Gastrocnemius medialis (tissue), 4 donors: Measurements from ENCODE around the gene ADAM11. TPM values are rescaled to one million over a fixed set of nuclear protein-coding genes. Genes with fewer than 3 reads are reported as not detected.
A peak's percentile ranks its signal among the peaks of the same experiment; 100 is the strongest.

Experiments used
- ATAC-seq, 2 donors: fragments of 150-250 bp; one replicate each; pipeline ENCODE4 v1.9.1; 2016
- DNase-seq, 2 donors: peaks; one replicate each; pipeline ENCODE4 v3.0.0-alpha.2; 2019
- H3K27ac ChIP-seq, 4 donors: fragments of 200-600 bp; sonication (generic); 1 replicate in 1 of 4; 2 replicates in 3 of 4; pipeline ENCODE4 v1.5.1; 2016 to 2018; ENCODE audit warnings: mild to moderate bottlenecking in 2 of 4, moderate library complexity in 1 of 4
- H3K27me3 ChIP-seq, 3 donors: fragments of 200-600 bp; sonication (generic) in 2 of 3; 1 replicate in 1 of 3; 2 replicates in 2 of 3; pipeline versions ENCODE4 v1.5.1 to v1.6.0; 2016 to 2019; ENCODE audit warnings: mild to moderate bottlenecking in 1 of 3, moderate library complexity in 1 of 3
- H3K36me3 ChIP-seq, 2 donors: fragments of 200-600 bp; sonication (generic) in 1 of 2; one replicate each; pipeline ENCODE4 v1.5.1; 2017 to 2018
- H3K4me1 ChIP-seq, 2 donors: fragments of 200-600 bp; sonication (generic) in 1 of 2; one replicate each; pipeline ENCODE4 v1.5.1; 2016 to 2017; ENCODE audit warnings: mild to moderate bottlenecking in 2 of 2
- H3K4me3 ChIP-seq, 4 donors: fragments of 200-600 bp; sonication (generic) in 3 of 4; 1 replicate in 1 of 4; 2 replicates in 3 of 4; pipeline ENCODE4 v1.5.1; 2016 to 2019; ENCODE audit warnings: mild to moderate bottlenecking in 2 of 4
- H3K9me3 ChIP-seq, 3 donors: fragments of 200-600 bp; sonication (generic) in 2 of 3; 1 replicate in 1 of 3; 2 replicates in 2 of 3; pipeline ENCODE4 v1.5.1; 2016 to 2019
- POLR2A ChIP-seq, 2 donors: fragments of 450-650 bp; IDR thresholded peaks; one replicate each; pipeline ENCODE4 v1.6.1; 2017; ENCODE audit warnings: antibody characterized with exemption in 2 of 2, mild to moderate bottlenecking in 2 of 2, moderate library complexity in 2 of 2
- in situ Hi-C, 4 donors: fragments of 200-750 bp; cut with MboI; loops; one replicate each; pipeline versions ENCODE4 v1.15.0 to v1.8.0; 2017; ENCODE audit warnings: low sequenced_read_pairs in 4 of 4
- intact Hi-C: fragments of 100-400 bp; cut with DNase I; formaldehyde crosslinking; loops from one replicate; pipeline ENCODE4 v1.15.1; 2023; ENCODE audit warnings: low total_unique reads
- total RNA-seq, 4 donors: library from RNA; depleted of rRNA; stranded (reverse); fragments of >200 nt; gene quantifications; one replicate each; pipeline versions ENCODE4 v1.1.0 to v1.2.3, GENCODE V29; 2016
- TF ChIP-seq, protein P1 (sequence below), 5 experiments: fragments of 450-650 bp in 3 of 5; fragments of 200-600 bp in 2 of 5; sonication (generic) in 2 of 5; IDR thresholded peaks in 4 of 5; conservative IDR thresholded peaks in 1 of 5; 1 replicate in 4 of 5; 2 replicates in 1 of 5; pipeline ENCODE4 v1.5.1; 2016 to 2019; ENCODE audit warnings: antibody characterized with exemption in 5 of 5, mild to moderate bottlenecking in 3 of 5, moderate library complexity in 3 of 5

ADAM11 gene
- total RNA-seq, 4 donors from 2014 or later, result 0.04 to 0.36 TPM; not detected in 2

DNA sequence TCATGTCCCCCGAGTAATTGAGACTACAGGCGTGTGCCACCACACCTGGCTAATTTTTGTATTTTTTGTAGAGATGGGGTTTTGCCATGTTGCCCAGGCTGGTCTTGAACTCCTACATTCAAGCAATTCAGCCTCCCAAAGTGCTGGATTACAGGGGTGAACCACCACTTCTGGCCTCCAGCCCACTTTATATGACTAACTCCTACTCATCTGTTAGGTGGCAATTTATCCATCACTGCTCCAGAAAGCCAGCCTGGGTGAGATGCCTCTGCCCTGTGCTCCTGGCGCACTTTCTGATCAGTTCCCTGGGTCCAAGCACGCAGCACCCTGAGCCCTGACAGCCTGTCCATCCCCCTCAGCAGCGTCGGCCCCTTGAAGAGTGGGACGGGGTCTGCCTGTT lies 29.4 kb downstream of the ADAM11 start:
- H3K4me1 ChIP-seq, result peaks cover 0 to 15% of the 10 kb centered on the region in 2 donors
- DNase-seq (no peak), ATAC-seq (no peak)
- in situ Hi-C loops, result loop anchor here in 1 of 4 donors (25.0 kb wide), 1 partner anchor 224 kb away; no protein-coding TSS in a partner anchor
- H3K27me3 ChIP-seq, result peaks cover 0 to 10% (median 0%) of the 10 kb centered on the region in 3 donors
- no peak for TF ChIP-seq POLR2A (IDR thresholded peaks at IDR 0.05)
- TF ChIP-seq, protein P1, sequence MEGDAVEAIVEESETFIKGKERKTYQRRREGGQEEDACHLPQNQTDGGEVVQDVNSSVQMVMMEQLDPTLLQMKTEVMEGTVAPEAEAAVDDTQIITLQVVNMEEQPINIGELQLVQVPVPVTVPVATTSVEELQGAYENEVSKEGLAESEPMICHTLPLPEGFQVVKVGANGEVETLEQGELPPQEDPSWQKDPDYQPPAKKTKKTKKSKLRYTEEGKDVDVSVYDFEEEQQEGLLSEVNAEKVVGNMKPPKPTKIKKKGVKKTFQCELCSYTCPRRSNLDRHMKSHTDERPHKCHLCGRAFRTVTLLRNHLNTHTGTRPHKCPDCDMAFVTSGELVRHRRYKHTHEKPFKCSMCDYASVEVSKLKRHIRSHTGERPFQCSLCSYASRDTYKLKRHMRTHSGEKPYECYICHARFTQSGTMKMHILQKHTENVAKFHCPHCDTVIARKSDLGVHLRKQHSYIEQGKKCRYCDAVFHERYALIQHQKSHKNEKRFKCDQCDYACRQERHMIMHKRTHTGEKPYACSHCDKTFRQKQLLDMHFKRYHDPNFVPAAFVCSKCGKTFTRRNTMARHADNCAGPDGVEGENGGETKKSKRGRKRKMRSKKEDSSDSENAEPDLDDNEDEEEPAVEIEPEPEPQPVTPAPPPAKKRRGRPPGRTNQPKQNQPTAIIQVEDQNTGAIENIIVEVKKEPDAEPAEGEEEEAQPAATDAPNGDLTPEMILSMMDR (IDR thresholded peaks at IDR 0.05 in 4 of 5, conservative IDR thresholded peaks at IDR 0.05 in 1 of 5), result no peak
- H3K4me3 ChIP-seq, result no peak overlapping the region
- H3K27ac ChIP-seq, result no peak overlapping the region
- intact Hi-C loops, result no loop called here
- no peaks in the 10 kb centered on the region for H3K36me3 ChIP-seq
- no peaks in the 10 kb centered on the region for H3K9me3 ChIP-seq

DNA sequence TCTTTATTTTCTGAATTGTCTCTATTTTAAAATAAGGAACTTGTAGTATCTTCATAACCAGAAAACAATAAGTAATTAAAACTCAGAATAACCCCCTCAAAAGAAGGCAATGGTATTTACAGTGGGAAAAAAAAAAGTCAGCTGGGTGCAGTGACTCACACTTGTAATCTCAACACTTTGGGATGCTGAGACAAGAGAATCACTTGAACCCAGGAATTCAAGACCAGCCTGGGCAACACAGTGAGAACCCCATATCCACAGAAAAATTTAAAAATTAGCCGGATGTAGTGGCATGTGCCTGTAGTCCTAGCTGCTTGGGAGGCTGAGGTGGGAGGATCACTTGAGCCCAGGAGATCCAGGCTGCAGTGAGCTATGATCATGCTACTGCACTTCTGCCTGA lies 33.5 kb downstream of the ADAM11 start:
- in situ Hi-C loops (loop anchor here in 1 of 4 donors (25.0 kb wide), 1 partner anchor 220 kb away; no protein-coding TSS in a partner anchor), intact Hi-C loops (no loop called here)
- Histone ChIP-seq H3K4me1 (peaks cover 12 to 19% of the 10 kb centered on the region in 2 donors), H3K4me3 (no peak overlapping the region), H3K27me3 (peaks cover 0 to 10% (median 0%) of the 10 kb centered on the region in 3 donors), H3K36me3 (no peaks in the 10 kb centered on the region), H3K27ac (no peak overlapping the region), H3K9me3 (no peaks in the 10 kb centered on the region)
- no peak for TF ChIP-seq POLR2A (IDR thresholded peaks at IDR 0.05)
- TF ChIP-seq, protein P1 (IDR thresholded peaks at IDR 0.05 in 4 of 5, conservative IDR thresholded peaks at IDR 0.05 in 1 of 5), result no peak
- DNase-seq (no peak), ATAC-seq (no peak)

DNA sequence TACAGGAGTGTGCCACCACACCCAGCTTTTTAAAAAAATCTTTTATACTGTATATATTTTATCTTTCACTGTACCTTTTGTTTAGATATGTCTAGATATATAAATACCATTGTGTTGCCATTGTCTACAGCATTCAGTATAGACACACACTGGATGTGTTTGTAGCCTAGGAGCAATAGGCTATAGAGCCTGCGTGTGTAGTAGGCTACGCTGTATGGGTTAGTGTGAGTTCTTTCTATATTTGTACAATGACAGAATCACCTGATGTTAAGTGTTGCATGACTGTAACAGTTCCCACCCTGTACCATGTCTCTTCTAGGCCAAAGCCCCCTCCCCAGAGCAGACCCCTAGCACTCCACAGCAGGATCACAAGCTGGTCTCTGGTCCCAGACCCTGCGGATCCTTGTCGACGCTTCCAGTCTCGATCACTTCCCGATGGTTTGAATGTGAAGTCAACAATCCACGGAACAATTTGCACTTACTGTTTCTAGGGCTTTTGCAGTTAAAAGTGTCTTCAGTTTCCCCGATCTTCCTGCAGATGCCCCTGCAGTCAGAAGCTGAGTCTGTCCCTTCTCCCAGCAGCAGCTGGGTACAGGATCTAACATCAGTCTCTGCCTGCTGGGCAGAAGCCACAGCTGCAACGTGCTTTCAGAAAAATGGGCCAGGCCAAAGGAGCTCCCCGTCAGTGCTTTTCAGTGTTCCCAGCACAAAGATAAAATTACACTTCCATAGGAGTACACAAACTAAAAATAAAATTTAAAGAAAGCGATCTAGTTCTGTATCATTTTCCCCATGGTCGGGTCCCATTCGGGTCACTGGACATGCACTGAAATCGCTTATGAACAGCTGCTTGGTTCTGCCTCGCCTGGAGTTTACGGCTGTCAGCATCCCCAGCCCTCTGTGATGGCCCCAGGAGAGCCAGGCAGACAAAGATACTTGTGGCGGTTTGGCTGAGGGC lies 35.4 kb downstream of the ADAM11 start:
- peaks cover 12 to 14% of the 10 kb centered on the region in 2 donors for H3K4me1 ChIP-seq
- H3K27me3 ChIP-seq, result peaks cover 0 to 6% (median 0%) of the 10 kb centered on the region in 3 donors
- no peaks in the 10 kb centered on the region for H3K36me3 ChIP-seq
- no peak overlapping the region for H3K4me3 ChIP-seq
- peak overlapping the region; percentile 31 to 60 (median 48) for H3K27ac ChIP-seq
- in situ Hi-C loops (loop anchor here in 1 of 4 donors (25.0 kb wide), 1 partner anchor 218 kb away; no protein-coding TSS in a partner anchor), intact Hi-C loops (no loop called here)
- H3K9me3 ChIP-seq, result no peaks in the 10 kb centered on the region
- DNase-seq (no peak), ATAC-seq (no peak)
- TF ChIP-seq, protein P1 (IDR thresholded peaks at IDR 0.05 in 4 of 5, conservative IDR thresholded peaks at IDR 0.05 in 1 of 5), result no peak
- no peak for TF ChIP-seq POLR2A (IDR thresholded peaks at IDR 0.05)

DNA sequence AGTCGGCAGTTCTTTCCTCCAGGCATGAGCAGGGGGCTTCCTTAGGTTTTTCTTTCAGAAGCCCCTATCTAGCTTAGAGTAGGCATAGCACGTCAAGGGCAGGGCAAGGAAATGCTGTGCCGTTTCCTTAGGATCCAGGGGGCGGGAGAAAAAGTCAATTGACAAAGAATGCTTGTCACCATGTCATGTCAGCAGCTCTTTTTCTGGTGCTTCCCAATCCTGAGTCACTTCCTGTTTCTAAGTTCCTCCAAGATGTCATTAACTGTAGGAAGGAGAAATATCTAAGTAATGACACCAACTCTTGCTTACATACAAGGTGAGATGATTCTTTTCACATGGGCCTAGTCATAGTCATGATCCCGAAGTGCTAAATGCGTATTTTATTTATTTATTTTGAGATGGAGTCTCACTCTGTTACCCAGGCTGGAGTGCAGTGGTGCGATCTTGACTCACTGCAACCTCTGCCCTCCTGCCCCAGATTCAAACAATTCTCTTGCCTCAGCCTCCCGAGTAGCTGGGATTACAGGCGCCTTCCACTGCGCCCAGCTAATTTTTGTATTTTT lies 36.1 kb downstream of the ADAM11 start:
- in situ Hi-C loops (loop anchor here in 1 of 4 donors (25.0 kb wide), 1 partner anchor 217 kb away; no protein-coding TSS in a partner anchor), intact Hi-C loops (no loop called here)
- ATAC-seq, result peak in 1 of 2 donors; percentile 26
- Histone ChIP-seq H3K4me1 (peaks cover 12 to 14% of the 10 kb centered on the region in 2 donors), H3K27ac (peak overlapping the region; percentile 31 to 60 (median 48)), H3K27me3 (no peaks in the 10 kb centered on the region), H3K36me3 (no peaks in the 10 kb centered on the region), H3K9me3 (no peaks in the 10 kb centered on the region), H3K4me3 (no peak overlapping the region)
- TF ChIP-seq POLR2A (IDR thresholded peaks at IDR 0.05), result no peak
- TF ChIP-seq, protein P1 (IDR thresholded peaks at IDR 0.05 in 4 of 5, conservative IDR thresholded peaks at IDR 0.05 in 1 of 5), result no peak
- DNase-seq, result no peak
